ENCODE measurements around the gene THAP8.

The THAP8 gene

GRCh38 chr19:36019061-36019670, 34.9 kb downstream of the THAP8 start:
- no peak for DNase-seq (ENCODE audit: low read depth)
- no peak for TF ChIP-seq CTCF (IDR thresholded peaks at IDR 0.05; ENCODE audit: control insufficient read depth, extremely low read depth, insufficient read depth)
- no peak overlapping the region for H3K4me3 ChIP-seq (ENCODE audit: low read depth, low read length)

- H3K4me3 ChIP-seq (ENCODE audit: low read depth, low read length): peak within 1 kb of the TSS; percentile 97
- TF ChIP-seq CTCF (IDR thresholded peaks at IDR 0.05; ENCODE audit: control insufficient read depth, extremely low read depth, insufficient read depth): peak; percentile 20; the same call in 1 of the 2 replicates
- peak; percentile 98 for DNase-seq (ENCODE audit: low read depth)
Observed at GRCh38 chr19:36014012-36014924, 39.8 kb downstream of the THAP8 start, which contains the start of gene ALKBH6. Gene ALKBH6, minus strand, starts transcription at chr19:36014213. Its CDS starts 816 bp downstream, at chr19:36013397.

- no peak for TF ChIP-seq CTCF (IDR thresholded peaks at IDR 0.05; ENCODE audit: control insufficient read depth, extremely low read depth, insufficient read depth)
- DNase-seq (ENCODE audit: low read depth): no peak
- H3K4me3 ChIP-seq (ENCODE audit: low read depth, low read length): peak overlapping the region; percentile 97
Observed at GRCh38 chr19:36013280-36014011, 40.6 kb downstream of the THAP8 start.

- no peak for TF ChIP-seq CTCF (IDR thresholded peaks at IDR 0.05; ENCODE audit: control insufficient read depth, extremely low read depth, insufficient read depth)
Observed at GRCh38 chr19:36010402-36010801, 43.7 kb downstream of the THAP8 start.

GRCh38 chr19:36009633-36010379, 44.3 kb downstream of the THAP8 start:
- no peak for TF ChIP-seq CTCF (IDR thresholded peaks at IDR 0.05; ENCODE audit: control insufficient read depth, extremely low read depth, insufficient read depth)
- no peak for DNase-seq (ENCODE audit: low read depth)
- H3K4me3 ChIP-seq (ENCODE audit: low read depth, low read length): peak overlapping the region; percentile 92

More at GRCh38 chr19:36010402-36010801, 43.7 kb downstream of the THAP8 start:
- no peak overlapping the region for H3K4me3 ChIP-seq (ENCODE audit: low read depth, low read length)
- no peak for DNase-seq (ENCODE audit: low read depth)

- peak; percentile 27 for DNase-seq (ENCODE audit: low read depth)
- TF ChIP-seq CTCF (IDR thresholded peaks at IDR 0.05; ENCODE audit: control insufficient read depth, extremely low read depth, insufficient read depth): no peak
- H3K4me3 ChIP-seq (ENCODE audit: low read depth, low read length): peak overlapping the region; percentile 92
Observed at GRCh38 chr19:36009220-36009619, 44.9 kb downstream of the THAP8 start.

Measured in LNCaP clone FGC (cell line).